H1 (cell line): ENCODE measurements around the gene ARHGAP24. TPM values are rescaled to one million over a fixed set of nuclear protein-coding genes. Genes with fewer than 3 reads are reported as not detected.
A peak's percentile ranks its signal among the peaks of the same experiment; 100 is the strongest.

Source experiments
- CTCF ChIA-PET: fragments of 300-600 bp; sonication (Branson Sonifier 250); formaldehyde crosslinking; loops from one replicate; lab custom pipeline; 2021; ENCODE audit not compliant: partially characterized antibody; lab: Charles Lee
- POLR2A ChIA-PET: fragments of 300-600 bp; sonication (Branson Sonifier 250); formaldehyde crosslinking; loops from one replicate; lab custom pipeline; 2021; ENCODE audit warnings: inconsistent platforms; ENCODE audit not compliant: partially characterized antibody; lab: Charles Lee
- DNase-seq, 2 experiments: peaks; one replicate each; pipeline versions ENCODE4 v3.0.0 to v3.0.0-alpha.2; 2010 to 2022; ENCODE audit warnings: low spot score in 2 of 2, low read depth in 1 of 2, mixed read lengths in 1 of 2
- FAIRE-seq: peaks from 2 replicates; lab custom pipeline; 2011; peaks lifted over from hg19 to GRCh38; lab: Jason Lieb, UNC
- H2AFZ ChIP-seq: 2 replicates; pipeline ENCODE4 v1.8.1; 2012; ENCODE audit warnings: low read length, inconsistent platforms
- H2AK5ac ChIP-seq: 2 replicates; pipeline ENCODE4 v1.6.1; 2013; ENCODE audit warnings: low read depth, low read length
- H2BK120ac ChIP-seq: replicated peaks from 2 replicates; pipeline ENCODE3; 2013; ENCODE audit warnings: low read depth, low read length, inconsistent platforms
- H2BK12ac ChIP-seq: 2 replicates; pipeline ENCODE4 v1.6.1; 2013; ENCODE audit warnings: low read depth, low read length
- H2BK15ac ChIP-seq: 2 replicates; pipeline ENCODE4 v1.6.1; 2013; ENCODE audit warnings: low read length
- H2BK20ac ChIP-seq: 2 replicates; pipeline ENCODE4 v1.6.1; 2013; ENCODE audit warnings: low read length
- H2BK5ac ChIP-seq: 2 replicates; pipeline ENCODE4 v1.6.1; 2013; ENCODE audit warnings: low read depth, low read length
- H3K14ac ChIP-seq: 2 replicates; pipeline ENCODE4 v1.6.1; 2013; ENCODE audit warnings: inconsistent platforms; ENCODE audit not compliant: insufficient read length
- H3K18ac ChIP-seq: 2 replicates; pipeline ENCODE4 v1.6.1; 2013; ENCODE audit warnings: low read length; ENCODE audit errors: extremely low read depth
- H3K23ac ChIP-seq: 2 replicates; pipeline ENCODE4 v1.6.1; 2013; ENCODE audit warnings: inconsistent platforms; ENCODE audit not compliant: insufficient read length
- H3K23me2 ChIP-seq: 2 replicates; pipeline ENCODE4 v1.6.1; 2013; ENCODE audit warnings: low read depth, low read length
- H3K27ac ChIP-seq: 2 replicates; pipeline ENCODE4 v1.6.1; 2011; ENCODE audit warnings: low read depth, low read length, inconsistent platforms
- H3K27me3 ChIP-seq, 4 experiments: replicated peaks in 1 of 4; 1 replicate in 1 of 4; 2 replicates in 3 of 4; pipeline versions ENCODE4 v1.6.1 to v1.8.1; 2011 to 2013; ENCODE audit warnings: low read length in 3 of 4, mild to moderate bottlenecking in 3 of 4, inconsistent platforms in 2 of 4, mixed read lengths in 2 of 4, moderate library complexity in 1 of 4; ENCODE audit not compliant: control insufficient read depth in 3 of 4, insufficient read depth in 3 of 4; ENCODE audit errors: extremely low read depth in 1 of 4
- H3K36me3 ChIP-seq, 4 experiments: 2 replicates each; pipeline versions ENCODE4 v1.6.1 to v1.8.1; 2011 to 2013; ENCODE audit warnings: mild to moderate bottlenecking in 4 of 4, low read length in 3 of 4, moderate library complexity in 2 of 4, control low read depth in 1 of 4, inconsistent platforms in 1 of 4; ENCODE audit not compliant: insufficient read depth in 4 of 4, control insufficient read depth in 2 of 4
- H3K4ac ChIP-seq: replicated peaks from 2 replicates; pipeline ENCODE3; 2013; ENCODE audit warnings: low read length, low read depth, mixed read lengths, inconsistent platforms; ENCODE audit not compliant: insufficient read length
- H3K4me1 ChIP-seq, 4 experiments: replicated peaks in 1 of 4; 1 replicate in 1 of 4; 2 replicates in 3 of 4; pipeline versions ENCODE4 v1.6.1 to v1.8.1; 2011 to 2013; ENCODE audit warnings: low read length in 3 of 4, inconsistent platforms in 2 of 4, mixed read lengths in 1 of 4; ENCODE audit not compliant: insufficient read depth in 4 of 4, control insufficient read depth in 3 of 4
- H3K4me2 ChIP-seq, 2 experiments: 2 replicates each; pipeline versions ENCODE4 v1.6.1 to v1.8.1; 2011 to 2013; ENCODE audit warnings: low read depth in 2 of 2, low read length in 2 of 2, control low read depth in 1 of 2, inconsistent platforms in 1 of 2, mild to moderate bottlenecking in 1 of 2; ENCODE audit not compliant: insufficient read depth in 1 of 2
- H3K4me3 ChIP-seq, 4 experiments: fragments of 200-600, 300-600 bp in 1 of 4; sonication (generic), shearing (Covaris generic), sonication (Bioruptor Twin) in 1 of 4; 2 replicates each; pipeline versions ENCODE4 v1.5.1 to v1.8.1; 2011 to 2016; ENCODE audit warnings: low read length in 4 of 4, low read depth in 3 of 4, control low read depth in 2 of 4, inconsistent platforms in 2 of 4, mild to moderate bottlenecking in 2 of 4, mixed read lengths in 1 of 4, moderate library complexity in 1 of 4; ENCODE audit not compliant: insufficient read depth in 2 of 4; ENCODE audit errors: extremely low read depth in 1 of 4
- H3K56ac ChIP-seq: replicated peaks from 2 replicates; pipeline ENCODE3; 2013; ENCODE audit warnings: low read depth, mild to moderate bottlenecking, mixed read lengths, low read length, inconsistent platforms; ENCODE audit not compliant: insufficient read length
- H3K79me1 ChIP-seq: 2 replicates; pipeline ENCODE4 v1.6.1; 2013; ENCODE audit warnings: low read depth, low read length, control low read depth
- H3K79me2 ChIP-seq, 2 experiments: 2 replicates each; pipeline versions ENCODE4 v1.6.1 to v1.8.1; 2012 to 2013; ENCODE audit warnings: low read length in 2 of 2, mild to moderate bottlenecking in 2 of 2, inconsistent platforms in 1 of 2; ENCODE audit not compliant: insufficient read depth in 2 of 2, control insufficient read depth in 1 of 2
- H3K9ac ChIP-seq, 4 experiments: replicated peaks in 1 of 4; 1 replicate in 1 of 4; 2 replicates in 3 of 4; pipeline versions ENCODE4 v1.6.1 to v1.8.1; 2011 to 2013; ENCODE audit warnings: low read depth in 3 of 4, low read length in 3 of 4, control low read depth in 2 of 4, mild to moderate bottlenecking in 2 of 4, moderate library complexity in 2 of 4, inconsistent platforms in 1 of 4; ENCODE audit errors: extremely low read depth in 1 of 4
- H3K9me3 ChIP-seq, 2 experiments: 2 replicates each; pipeline versions ENCODE4 v1.6.1 to v1.8.1; 2012 to 2013; ENCODE audit warnings: mild to moderate bottlenecking in 2 of 2, moderate library complexity in 2 of 2, control low read depth in 1 of 2, inconsistent platforms in 1 of 2, low read depth in 1 of 2, low read length in 1 of 2, mixed read lengths in 1 of 2; ENCODE audit not compliant: insufficient read depth in 2 of 2
- H4K20me1 ChIP-seq, 2 experiments: replicated peaks in 1 of 2; 2 replicates each; pipeline versions ENCODE3 to v1.8.1; 2011 to 2013; ENCODE audit warnings: inconsistent platforms in 2 of 2, low read length in 2 of 2, mild to moderate bottlenecking in 1 of 2; ENCODE audit not compliant: insufficient read depth in 2 of 2, control insufficient read depth in 1 of 2
- H4K5ac ChIP-seq: 2 replicates; pipeline ENCODE4 v1.6.1; 2013; ENCODE audit warnings: low read length, low read depth, mixed read lengths, inconsistent platforms; ENCODE audit not compliant: insufficient read length
- H4K8ac ChIP-seq: 2 replicates; pipeline ENCODE4 v1.8.0; 2013; ENCODE audit warnings: mild to moderate bottlenecking, moderate library complexity, low read length, inconsistent platforms; ENCODE audit not compliant: insufficient read depth; ENCODE audit errors: extremely low read depth
- H4K91ac ChIP-seq: replicated peaks from 2 replicates; pipeline ENCODE3; 2013; ENCODE audit warnings: low read length, mixed read lengths, inconsistent platforms; ENCODE audit not compliant: insufficient read length
- BACH1 ChIP-seq: IDR thresholded peaks from 2 replicates; pipeline ENCODE4 v1.6.1; 2012; ENCODE audit warnings: low read length, improper control_type of control experiment
- CBX8 ChIP-seq: fragments of 300-800, 300-1000 bp; sonication (generic); IDR thresholded peaks from 2 replicates; pipeline ENCODE4 v1.7.1; 2016; ENCODE audit warnings: low read depth, low read length, borderline replicate concordance
- CTCF ChIP-seq, 3 experiments: IDR thresholded peaks; 1 replicate in 2 of 3; 2 replicates in 1 of 3; pipeline versions ENCODE4 v1.5.1 to v1.6.1; 2011; ENCODE audit warnings: low read length in 3 of 3, mild to moderate bottlenecking in 3 of 3, inconsistent platforms in 2 of 3, low read depth in 1 of 3, moderate library complexity in 1 of 3; ENCODE audit not compliant: insufficient read depth in 1 of 3; ENCODE audit errors: control extremely low read depth in 1 of 3
- RAD21 ChIP-seq, 2 experiments: IDR thresholded peaks in 1 of 2; conservative IDR thresholded peaks in 1 of 2; 2 replicates each; pipeline ENCODE4 v1.6.1; 2011; ENCODE audit warnings: low read depth in 2 of 2, low read length in 2 of 2, improper control_type of control experiment in 1 of 2, inconsistent platforms in 1 of 2, mild to moderate bottlenecking in 1 of 2, moderate library complexity in 1 of 2
- RNF2 ChIP-seq: fragments of 200-900, 300-1000 bp; sonication (generic); IDR thresholded peaks from 2 replicates; pipeline ENCODE4 v1.7.1; 2016; ENCODE audit warnings: borderline replicate concordance, low read depth, mild to moderate bottlenecking, antibody characterized with exemption, low read length; ENCODE audit not compliant: poor library complexity, severe bottlenecking; ENCODE audit errors: missing control alignments
- SP2 ChIP-seq: IDR thresholded peaks from 2 replicates; pipeline ENCODE4 v1.6.1; 2012; ENCODE audit warnings: mild to moderate bottlenecking, low read length, inconsistent platforms
- YY1 ChIP-seq: IDR thresholded peaks from 2 replicates; pipeline ENCODE4 v1.6.1; 2011; ENCODE audit warnings: low read depth, mild to moderate bottlenecking, low read length
- WGBS, 2 experiments: shearing (Covaris generic) in 1 of 2; methylation state at CpG; one replicate each; pipeline versions ENCODE4 v1.1.6 to v1.1.7; 2013 to 2015; ENCODE audit warnings: low lambda C conversion rate in 2 of 2, mixed read lengths in 2 of 2, inconsistent platforms in 1 of 2, low coverage in 1 of 2, missing lambda C conversion rate in 1 of 2; ENCODE audit not compliant: insufficient replicate concordance in 2 of 2, insufficient coverage in 1 of 2, insufficient read length in 1 of 2; ENCODE audit errors: extremely low coverage in 1 of 2, missing lambda C conversion rate in 1 of 2; 5-methylcytosine and 5-hydroxymethylcytosine counted together
- polyA plus RNA-seq, 7 experiments: library from polyadenylated mRNA; depleted of rRNA in 3 of 7; stranded (reverse) in 5 of 7; unstranded in 2 of 7; fragments of >200 nt in 5 of 7; fragments of 200-250 nt in 2 of 7; gene quantifications; 1 replicate in 5 of 7; 2 replicates in 1 of 7; 4 replicates in 1 of 7; pipeline versions ENCODE4 v1.2.1 to v1.2.3, GENCODE V29; 2011 to 2013; ENCODE audit warnings: missing spikeins in 2 of 7, mixed read lengths in 2 of 7
- total RNA-seq: library from RNA; stranded (reverse); fragmentation: NEBNext Ultra II Directional; extraction: Animal tissue kit (Norgen Biotek cat#: 25700); gene quantifications from 2 replicates; pipeline ENCODE4 v1.2.1, GENCODE V29; 2021

The ARHGAP24 gene
- total and polyA plus RNA-seq, 2 of the 8 experiments (the other 6 are each of a cell fraction or from before 2014, with no cell fraction given), result 0.08 to 0.50 TPM

GRCh38 chr4:86043755-86044592, 569.0 kb downstream of the ARHGAP24 start:
- Histone ChIP-seq H3K56ac (no peak overlapping the region), H3K23ac (no peak overlapping the region), H3K4me2 (no peak overlapping the region), H3K79me2 (no peaks in the 10 kb centered on the region), H3K4me1 (no peaks in the 10 kb centered on the region), H3K4me3 (no peak overlapping the region), H2AFZ (no peak overlapping the region), H3K23me2 (no peaks in the 10 kb centered on the region), H4K5ac (no peak overlapping the region), H3K4ac (no peak overlapping the region), H4K20me1 (no peaks in the 10 kb centered on the region), H2BK20ac (no peak overlapping the region), H3K36me3 (no peaks in the 10 kb centered on the region), H3K14ac (no peak overlapping the region), H2AK5ac (no peak overlapping the region), H2BK15ac (no peak overlapping the region), H2BK120ac (no peak overlapping the region), H4K91ac (no peak overlapping the region), H3K9ac (no peak overlapping the region), H4K8ac (no peak overlapping the region), H2BK5ac (no peak overlapping the region), H3K79me1 (no peaks in the 10 kb centered on the region), H3K18ac (no peak overlapping the region), H2BK12ac (no peak overlapping the region), H3K27me3 (no peaks in the 10 kb centered on the region), H3K9me3 (peaks cover 0 to 2% of the 10 kb centered on the region in 2 experiments; a peak in 1 of 4 replicates), H3K27ac (no peak overlapping the region)
- WGBS, 2 experiments, result 45% methylated on average over 8 of the region's 8 CpGs; no CpG with 5 or more reads in 1 of the 2 experiments
- TF ChIP-seq SP2 (no peak), YY1 (no peak), RNF2 (no peak), CTCF (IDR thresholded peaks at IDR 0.05; ENCODE audit: control extremely low read depth in 1 of 3, insufficient read depth in 1 of 3, low read depth in 1 of 3, low read length in 3 of 3) (peak in 2 of 3 experiments; percentile 46 to 47; a peak in 3 of 4 replicates), CBX8 (no peak), BACH1 (no peak), RAD21 (IDR thresholded peaks at IDR 0.05 in 1 of 2, conservative IDR thresholded peaks at IDR 0.05 in 1 of 2; ENCODE audit: low read depth in 2 of 2, low read length in 2 of 2) (peak; percentile 69 to 73)
- DNase-seq (no peak), FAIRE-seq (peak; percentile 91)
- ChIA-PET CTCF (interaction anchor here (0.6 to 3.1 kb wide), 15 partner anchors 9 to 1389 kb away, joined by 3 to 12 read pairs (median 3); no protein-coding TSS in a partner anchor), POLR2A (no interaction called here)
